Spleen (tissue), 7 donors: ENCODE data around the gene CACNA1C.

Experiments
- POLR2A ChIP-seq, 3 donors: fragments of 450-650 bp; IDR thresholded peaks; one replicate each; pipeline ENCODE4 v1.5.1; 2017; ENCODE audit warnings: antibody characterized with exemption in 3 of 3, mild to moderate bottlenecking in 1 of 3
- POLR2AphosphoS5 ChIP-seq, 3 donors: sonication (generic); formaldehyde crosslinking; IDR thresholded peaks; one replicate each; pipeline ENCODE4 v1.5.1; 2017; ENCODE audit warnings: antibody characterized with exemption in 3 of 3
- TF ChIP-seq, protein P1 (sequence below), 11 experiments: fragments of 200-600 bp in 7 of 11; fragments of 450-650 bp in 4 of 11; sonication (generic) in 4 of 11; IDR thresholded peaks in 8 of 11; conservative IDR thresholded peaks in 3 of 11; 1 replicate in 7 of 11; 2 replicates in 4 of 11; pipeline versions ENCODE4 v1.4.0 to v1.8.0; 2016 to 2021; ENCODE audit warnings: antibody characterized with exemption in 11 of 11, inconsistent platforms in 4 of 11, mild to moderate bottlenecking in 1 of 11
- donor health status: DM: no; HTN: no; CAD: no; lungs with moderate emphysema.
- donor health status: DM: no; HTN: no; CAD: no.
- donor health status: DM: no; HTN: no; CAD: no.

DNA sequence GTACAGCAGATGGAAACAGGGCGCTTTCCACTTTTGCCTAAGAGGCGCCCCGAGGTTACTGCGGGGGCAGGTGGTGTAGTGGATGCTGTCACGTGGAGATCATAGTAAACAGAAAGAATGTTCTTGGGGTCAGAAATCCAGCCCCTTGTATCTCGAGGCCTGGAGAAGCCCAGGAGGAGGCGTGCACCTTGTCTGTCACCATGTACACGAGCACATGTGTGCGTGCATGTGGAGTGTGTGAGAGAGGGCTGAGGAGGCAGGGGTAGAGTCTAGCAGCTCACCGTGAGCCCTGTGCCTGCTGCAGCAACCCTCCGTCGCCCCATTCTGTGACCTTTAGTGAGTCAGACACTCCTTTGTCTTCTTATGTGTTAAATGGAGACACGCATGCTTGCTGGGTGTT is 59.0 kb downstream of the CACNA1C start:
- TF ChIP-seq, protein P1, sequence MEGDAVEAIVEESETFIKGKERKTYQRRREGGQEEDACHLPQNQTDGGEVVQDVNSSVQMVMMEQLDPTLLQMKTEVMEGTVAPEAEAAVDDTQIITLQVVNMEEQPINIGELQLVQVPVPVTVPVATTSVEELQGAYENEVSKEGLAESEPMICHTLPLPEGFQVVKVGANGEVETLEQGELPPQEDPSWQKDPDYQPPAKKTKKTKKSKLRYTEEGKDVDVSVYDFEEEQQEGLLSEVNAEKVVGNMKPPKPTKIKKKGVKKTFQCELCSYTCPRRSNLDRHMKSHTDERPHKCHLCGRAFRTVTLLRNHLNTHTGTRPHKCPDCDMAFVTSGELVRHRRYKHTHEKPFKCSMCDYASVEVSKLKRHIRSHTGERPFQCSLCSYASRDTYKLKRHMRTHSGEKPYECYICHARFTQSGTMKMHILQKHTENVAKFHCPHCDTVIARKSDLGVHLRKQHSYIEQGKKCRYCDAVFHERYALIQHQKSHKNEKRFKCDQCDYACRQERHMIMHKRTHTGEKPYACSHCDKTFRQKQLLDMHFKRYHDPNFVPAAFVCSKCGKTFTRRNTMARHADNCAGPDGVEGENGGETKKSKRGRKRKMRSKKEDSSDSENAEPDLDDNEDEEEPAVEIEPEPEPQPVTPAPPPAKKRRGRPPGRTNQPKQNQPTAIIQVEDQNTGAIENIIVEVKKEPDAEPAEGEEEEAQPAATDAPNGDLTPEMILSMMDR (IDR thresholded peaks at IDR 0.05 in 8 of 11, conservative IDR thresholded peaks at IDR 0.05 in 3 of 11) = no peak
- TF ChIP-seq POLR2A (IDR thresholded peaks at IDR 0.05) = no peak
- TF ChIP-seq POLR2AphosphoS5 (IDR thresholded peaks at IDR 0.05) = no peak
